ENCODE data around the gene JDP2.

The JDP2 gene

GRCh38 chr14:75470238-75470797 lies 42.5 kb downstream of the JDP2 start:
- TF ChIP-seq REST (IDR thresholded peaks at IDR 0.05; ENCODE audit: low read depth): no peak
- TF ChIP-seq CREB1 (IDR thresholded peaks at IDR 0.05; ENCODE audit: low read depth): no peak

DNA sequence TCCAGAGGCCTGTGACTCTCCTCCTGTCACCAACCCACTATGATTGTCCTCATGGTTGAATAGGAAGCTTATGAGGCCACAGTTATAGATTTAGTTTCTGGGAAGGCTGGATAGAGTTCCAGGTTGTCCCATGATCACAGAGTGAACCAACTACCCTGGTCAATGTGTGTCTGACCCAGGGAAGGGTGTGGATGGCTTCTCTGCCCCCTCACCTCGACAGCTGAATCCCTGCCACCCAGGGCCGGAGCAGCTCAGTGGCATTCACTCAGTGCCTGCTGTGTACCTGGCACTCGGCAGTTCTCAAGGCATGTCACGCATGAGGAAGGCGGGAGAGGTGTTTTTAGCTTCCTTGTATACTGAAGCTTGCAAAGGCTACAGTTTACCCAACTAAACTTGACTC lies 43.2 kb downstream of the JDP2 start:
- TF ChIP-seq, protein P1, sequence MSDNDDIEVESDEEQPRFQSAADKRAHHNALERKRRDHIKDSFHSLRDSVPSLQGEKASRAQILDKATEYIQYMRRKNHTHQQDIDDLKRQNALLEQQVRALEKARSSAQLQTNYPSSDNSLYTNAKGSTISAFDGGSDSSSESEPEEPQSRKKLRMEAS (IDR thresholded peaks at IDR 0.05): no peak
- no peak for TF ChIP-seq CREB1 (IDR thresholded peaks at IDR 0.05; ENCODE audit: low read depth)
- TF ChIP-seq, protein P2, sequence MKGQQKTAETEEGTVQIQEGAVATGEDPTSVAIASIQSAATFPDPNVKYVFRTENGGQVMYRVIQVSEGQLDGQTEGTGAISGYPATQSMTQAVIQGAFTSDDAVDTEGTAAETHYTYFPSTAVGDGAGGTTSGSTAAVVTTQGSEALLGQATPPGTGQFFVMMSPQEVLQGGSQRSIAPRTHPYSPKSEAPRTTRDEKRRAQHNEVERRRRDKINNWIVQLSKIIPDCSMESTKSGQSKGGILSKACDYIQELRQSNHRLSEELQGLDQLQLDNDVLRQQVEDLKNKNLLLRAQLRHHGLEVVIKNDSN (IDR thresholded peaks at IDR 0.05): no peak
- TF ChIP-seq CEBPB (IDR thresholded peaks at IDR 0.05): no peak
- TF ChIP-seq ZBTB7A (IDR thresholded peaks at IDR 0.05; ENCODE audit: low read depth): no peak
- TF ChIP-seq TCF12 (IDR thresholded peaks at IDR 0.05; ENCODE audit: low read depth): no peak
- TF ChIP-seq EP300 (IDR thresholded peaks at IDR 0.05; ENCODE audit: borderline replicate concordance): no peak
- TF ChIP-seq YY1 (IDR thresholded peaks at IDR 0.05; ENCODE audit: low read depth): no peak
- TF ChIP-seq EGR1 (IDR thresholded peaks at IDR 0.05): no peak
- no peak for TF ChIP-seq FOXM1 (IDR thresholded peaks at IDR 0.05; ENCODE audit: borderline replicate concordance, low read depth)
- TF ChIP-seq TEAD4 (IDR thresholded peaks at IDR 0.05): no peak
- TF ChIP-seq REST (IDR thresholded peaks at IDR 0.05; ENCODE audit: low read depth): no peak
- no peak for TF ChIP-seq NFIC (IDR thresholded peaks at IDR 0.05)
- no peak for TF ChIP-seq TAF1 (IDR thresholded peaks at IDR 0.05; ENCODE audit: low read depth)
- no peak for TF ChIP-seq RAD21 (IDR thresholded peaks at IDR 0.05; ENCODE audit: low read depth)

- peak; percentile 45; the same call in 1 of the 2 replicates for TF ChIP-seq TEAD4 (IDR thresholded peaks at IDR 0.05)
Observed at GRCh38 chr14:75474127-75474526, 46.3 kb downstream of the JDP2 start.

GRCh38 chr14:75476274-75476995 lies 48.6 kb downstream of the JDP2 start:
- TF ChIP-seq TEAD4 (IDR thresholded peaks at IDR 0.05): peak; percentile 84
- TF ChIP-seq YY1 (IDR thresholded peaks at IDR 0.05; ENCODE audit: low read depth): no peak
- no peak for TF ChIP-seq REST (IDR thresholded peaks at IDR 0.05; ENCODE audit: low read depth)
- TF ChIP-seq NFIC (IDR thresholded peaks at IDR 0.05): peak; percentile 72
- TF ChIP-seq, protein P1 (IDR thresholded peaks at IDR 0.05): peak; percentile 91
- peak; percentile 53; the same call in 1 of the 2 replicates for TF ChIP-seq FOXM1 (IDR thresholded peaks at IDR 0.05; ENCODE audit: borderline replicate concordance, low read depth)
- TF ChIP-seq CEBPB (IDR thresholded peaks at IDR 0.05): peak; percentile 78
- TF ChIP-seq TCF12 (IDR thresholded peaks at IDR 0.05; ENCODE audit: low read depth): peak; percentile 94
- no peak for TF ChIP-seq CREB1 (IDR thresholded peaks at IDR 0.05; ENCODE audit: low read depth)
- no peak for TF ChIP-seq EGR1 (IDR thresholded peaks at IDR 0.05)
- TF ChIP-seq, protein P2 (IDR thresholded peaks at IDR 0.05): peak; percentile 87
- no peak for TF ChIP-seq ZBTB7A (IDR thresholded peaks at IDR 0.05; ENCODE audit: low read depth)
- TF ChIP-seq RAD21 (IDR thresholded peaks at IDR 0.05; ENCODE audit: low read depth): no peak
- no peak for TF ChIP-seq TAF1 (IDR thresholded peaks at IDR 0.05; ENCODE audit: low read depth)
- TF ChIP-seq EP300 (IDR thresholded peaks at IDR 0.05; ENCODE audit: borderline replicate concordance): peak; percentile 75; the same call in 1 of the 2 replicates

All from Ishikawa (cell line).